GM08714 (cell line): ENCODE measurements around the gene PARP6.
"Not testable (repeated sequence)": the region's sequence is repeated elsewhere in the genome, so short reads cannot be mapped to it uniquely, and the experiment has no call there.

ENCODE experiments used
- H3K4me3 ChIP-seq: fragments of 200-500 bp; sonication (Bioruptor generic); 2 replicates; pipeline ENCODE4 v1.5.1; 2014; ENCODE audit warnings: mild to moderate bottlenecking, low read length, inconsistent platforms
- ZNF274 ChIP-seq: IDR thresholded peaks from 2 replicates; pipeline ENCODE4 v1.6.1; 2012; ENCODE audit warnings: mild to moderate bottlenecking, low read depth, low read length

The PARP6 gene

DNA sequence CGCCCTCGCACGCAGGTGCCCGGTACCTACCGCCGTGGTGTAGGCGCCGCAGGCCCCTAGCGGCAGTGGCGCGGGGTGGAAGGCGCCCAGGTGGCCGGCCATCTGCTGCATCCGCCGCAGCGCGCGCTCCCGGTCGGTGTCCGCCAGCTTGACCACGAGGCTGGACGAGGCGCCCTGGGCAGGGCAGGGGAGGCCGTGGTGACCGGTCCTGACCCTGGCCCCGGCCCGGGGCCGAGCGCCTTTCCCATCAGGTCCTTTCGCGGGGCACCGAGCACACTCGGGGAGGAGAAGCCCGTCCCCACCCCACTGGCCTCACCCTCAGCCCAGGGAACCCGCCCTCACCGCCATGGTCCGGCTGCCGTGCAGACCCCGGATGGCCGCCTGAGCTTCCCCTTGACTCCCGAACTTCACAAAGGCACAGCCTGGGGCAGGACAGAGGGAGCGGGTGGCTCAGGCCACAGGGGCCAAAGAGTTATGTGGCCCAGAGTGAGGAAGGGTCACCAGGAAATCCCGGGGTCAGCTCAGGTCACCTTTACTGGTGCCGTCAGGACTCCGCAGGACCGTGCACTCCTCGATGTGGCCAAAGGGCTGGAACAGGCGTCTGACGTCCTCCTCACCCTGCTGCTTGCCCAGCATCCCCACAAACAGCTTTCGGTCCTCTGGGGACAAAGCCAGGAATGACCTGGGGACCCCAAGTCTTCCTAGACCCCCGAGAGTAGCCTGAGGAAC, 17.4 kb upstream of the PARP6 start:
- H3K4me3 ChIP-seq = no peak overlapping the region
- no peak for TF ChIP-seq ZNF274

DNA sequence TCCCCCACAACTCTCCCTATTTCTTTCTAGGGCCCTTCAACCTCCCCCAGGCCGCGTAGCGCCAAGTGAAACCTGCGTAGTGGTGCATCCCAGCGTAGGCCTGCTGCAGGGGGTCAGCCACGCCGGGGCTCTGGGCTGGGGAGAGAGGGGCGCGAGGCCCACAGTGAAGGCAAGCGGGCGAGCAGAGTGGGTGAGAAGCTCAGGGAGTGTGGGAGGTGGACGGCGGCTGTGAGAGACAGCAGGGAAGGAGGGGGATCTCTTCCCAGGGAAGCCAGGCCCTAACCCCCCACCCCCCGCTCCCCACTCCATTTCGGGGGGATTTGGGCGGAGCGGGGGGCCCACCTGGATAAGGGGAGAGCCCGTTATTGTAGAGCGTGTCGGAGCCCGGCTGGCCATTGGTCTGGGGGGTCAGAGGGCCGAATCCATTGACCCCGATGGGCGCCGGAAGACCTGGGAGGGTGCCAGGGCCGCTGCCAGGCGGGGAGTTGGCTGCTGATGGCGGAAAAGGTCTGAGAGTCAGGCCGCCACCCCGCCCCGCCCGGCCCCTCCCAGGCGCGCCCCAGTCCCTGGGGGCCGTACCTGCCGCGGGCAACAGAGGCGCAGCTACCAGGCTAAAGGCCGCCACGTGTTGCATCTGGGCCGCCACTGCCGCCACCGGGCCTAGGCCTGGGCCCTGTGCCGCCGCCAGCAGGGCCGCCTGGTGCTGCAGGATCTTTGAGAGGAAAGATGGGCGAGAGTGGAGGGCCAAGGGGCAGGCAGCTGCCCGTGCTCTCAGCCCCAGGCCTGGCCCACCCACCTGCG, 16.6 kb upstream of the PARP6 start:
- no peak for TF ChIP-seq ZNF274

DNA sequence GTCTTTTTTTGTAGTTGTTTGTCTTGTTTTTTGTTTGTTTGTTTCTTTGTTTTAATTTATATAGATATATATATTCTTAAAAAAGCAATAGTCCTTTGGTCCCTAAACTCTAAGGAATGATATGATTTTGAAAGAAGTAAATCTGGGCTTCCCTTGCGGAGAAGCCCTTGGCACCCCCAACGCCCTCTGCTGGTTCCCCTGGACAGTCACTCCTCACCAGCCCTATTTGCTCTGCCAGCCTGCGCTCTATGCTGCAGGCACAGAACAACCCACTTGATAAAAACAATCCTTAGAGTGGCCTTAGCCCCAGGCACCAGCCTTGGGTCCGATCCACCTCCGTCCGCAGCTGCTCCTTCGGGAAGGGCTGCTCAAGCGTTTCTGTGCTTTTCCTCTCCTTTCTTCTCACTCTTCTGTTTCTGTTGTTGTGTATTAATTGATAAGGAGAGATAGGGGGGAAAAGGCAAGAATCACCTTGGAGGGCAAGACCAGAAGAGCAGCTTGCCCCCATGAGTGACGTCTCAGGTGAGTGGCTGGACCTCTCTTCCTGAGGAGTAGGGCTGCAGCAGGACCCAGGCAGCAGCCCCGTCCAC, 13.7 kb upstream of the PARP6 start:
- H3K4me3 ChIP-seq = no peak overlapping the region
- TF ChIP-seq ZNF274 = no peak

More for the DNA sequence above, 16.6 kb upstream of the PARP6 start:
- no peak overlapping the region for H3K4me3 ChIP-seq

DNA sequence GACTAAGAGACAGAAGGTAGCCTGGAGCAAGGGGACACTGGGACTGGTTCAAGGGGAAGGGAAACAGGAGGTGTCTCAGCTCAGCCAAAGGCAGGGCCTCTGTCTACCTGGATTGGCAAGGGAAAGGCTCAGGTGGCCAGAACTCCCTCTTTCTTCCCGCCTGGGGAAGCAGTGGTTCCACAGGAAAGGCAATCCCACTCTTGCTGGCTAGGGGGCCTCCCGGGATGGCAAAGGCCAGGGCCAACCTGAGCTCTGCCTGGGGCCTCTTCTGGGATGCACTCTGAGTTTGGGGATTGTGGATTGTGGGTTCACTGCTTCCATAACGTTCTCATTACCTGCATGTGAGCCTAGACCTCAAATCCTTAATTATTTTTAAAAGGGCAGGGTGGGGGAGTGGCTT, 13.0 kb upstream of the PARP6 start:
- H3K4me3 ChIP-seq = no peak overlapping the region
- TF ChIP-seq ZNF274 = no peak

DNA sequence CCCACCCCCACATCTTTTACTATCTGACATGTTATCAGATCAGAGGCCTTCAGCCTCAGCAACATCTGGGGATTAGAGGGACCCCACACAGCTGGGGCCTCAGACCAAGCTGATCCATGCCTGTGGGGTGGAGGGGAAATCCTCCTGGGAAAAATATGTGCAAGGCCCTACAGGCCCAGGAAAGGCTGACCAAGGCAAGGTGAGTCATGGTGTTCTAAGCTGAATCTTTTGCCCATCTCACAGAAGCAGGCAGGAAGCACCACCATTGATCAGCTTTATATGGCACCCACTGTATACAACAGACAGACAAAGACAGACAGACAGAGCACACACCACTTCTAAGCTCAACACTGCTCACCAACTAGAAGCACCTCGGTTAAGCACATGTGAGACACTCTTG, 12.4 kb upstream of the PARP6 start:
- H3K4me3 ChIP-seq = no peak overlapping the region
- TF ChIP-seq ZNF274 = no peak

DNA sequence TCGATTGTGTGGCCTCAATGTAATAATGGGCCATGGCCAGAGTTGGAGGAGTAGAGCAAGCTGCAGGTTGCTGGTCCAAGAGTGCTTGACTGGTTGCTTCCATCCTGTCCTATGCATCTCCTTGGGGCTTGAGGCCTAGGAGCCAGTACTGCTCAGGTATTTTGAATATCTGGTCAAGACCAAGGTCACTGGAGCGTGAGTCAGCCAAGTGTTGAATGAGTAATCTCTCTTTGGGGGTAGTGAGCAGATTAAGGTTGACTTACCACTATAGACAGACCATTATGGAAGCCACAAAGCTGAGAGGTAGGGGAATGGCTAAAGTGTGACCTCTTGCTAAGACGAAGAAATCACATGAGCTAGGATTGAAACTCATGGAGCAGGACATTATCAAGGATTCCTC, 9.4 kb upstream of the PARP6 start:
- no peak for TF ChIP-seq ZNF274
- H3K4me3 ChIP-seq = no peak overlapping the region

DNA sequence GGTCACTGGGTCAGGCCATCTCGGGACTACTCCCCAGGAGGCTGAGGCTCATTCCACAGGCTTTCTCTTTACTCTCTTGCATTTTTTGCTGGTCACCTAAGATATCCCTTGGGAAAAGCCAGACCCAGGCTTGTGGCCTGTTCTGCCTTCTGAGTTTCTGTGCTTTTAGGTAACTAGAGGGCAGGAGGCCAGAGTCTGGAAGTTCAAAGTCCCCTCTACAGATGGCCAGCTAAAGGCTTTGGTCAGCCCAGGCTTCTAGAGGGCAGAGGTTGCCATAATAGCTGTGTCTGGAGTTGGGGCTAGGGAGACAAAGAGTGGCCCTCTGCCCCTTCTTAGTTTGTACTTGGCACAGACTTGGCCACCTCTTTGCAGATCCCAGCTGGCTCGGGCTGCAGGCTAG, 8.4 kb upstream of the PARP6 start:
- no peak overlapping the region for H3K4me3 ChIP-seq
- no peak for TF ChIP-seq ZNF274

DNA sequence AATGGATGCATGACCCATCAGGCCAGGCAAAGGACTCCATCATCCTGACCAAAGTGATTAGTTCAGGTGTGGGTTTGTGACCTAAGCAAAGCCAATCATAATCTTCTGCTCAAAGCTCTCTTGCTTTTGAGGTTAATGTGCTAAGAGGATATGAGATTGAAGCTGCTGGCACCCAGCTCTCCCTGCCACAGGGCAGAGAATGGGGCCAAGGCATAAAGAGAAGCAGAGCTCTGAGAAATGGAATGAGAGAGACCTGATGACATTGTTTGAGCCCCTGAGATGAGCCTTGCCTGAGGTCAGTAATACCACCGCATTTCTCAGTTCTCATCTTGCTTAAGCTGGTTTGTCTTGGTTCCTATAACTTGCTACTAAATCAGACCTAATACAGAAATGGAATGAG, 6.4 kb upstream of the PARP6 start:
- TF ChIP-seq ZNF274 = no peak
- H3K4me3 ChIP-seq = no peak overlapping the region

DNA sequence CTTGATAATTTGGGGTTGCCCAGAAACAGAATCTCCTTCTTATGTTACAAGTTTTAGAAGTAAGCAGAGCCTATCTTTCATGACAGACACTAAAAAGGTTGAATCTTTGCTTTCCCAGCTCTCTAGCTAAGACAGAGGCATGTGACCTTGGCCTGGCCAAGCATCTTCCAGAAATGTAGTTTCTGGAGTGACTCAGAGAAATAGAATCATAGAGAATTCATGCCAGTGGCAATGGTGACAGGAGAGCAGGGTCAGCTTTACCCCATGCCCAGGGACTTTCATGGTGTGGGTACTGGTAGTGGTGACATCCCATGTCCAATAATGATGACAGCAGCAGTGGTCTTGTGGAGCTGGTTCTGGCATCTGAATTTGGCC, 4.0 kb upstream of the PARP6 start:
- no peak overlapping the region for H3K4me3 ChIP-seq
- TF ChIP-seq ZNF274 = no peak

DNA sequence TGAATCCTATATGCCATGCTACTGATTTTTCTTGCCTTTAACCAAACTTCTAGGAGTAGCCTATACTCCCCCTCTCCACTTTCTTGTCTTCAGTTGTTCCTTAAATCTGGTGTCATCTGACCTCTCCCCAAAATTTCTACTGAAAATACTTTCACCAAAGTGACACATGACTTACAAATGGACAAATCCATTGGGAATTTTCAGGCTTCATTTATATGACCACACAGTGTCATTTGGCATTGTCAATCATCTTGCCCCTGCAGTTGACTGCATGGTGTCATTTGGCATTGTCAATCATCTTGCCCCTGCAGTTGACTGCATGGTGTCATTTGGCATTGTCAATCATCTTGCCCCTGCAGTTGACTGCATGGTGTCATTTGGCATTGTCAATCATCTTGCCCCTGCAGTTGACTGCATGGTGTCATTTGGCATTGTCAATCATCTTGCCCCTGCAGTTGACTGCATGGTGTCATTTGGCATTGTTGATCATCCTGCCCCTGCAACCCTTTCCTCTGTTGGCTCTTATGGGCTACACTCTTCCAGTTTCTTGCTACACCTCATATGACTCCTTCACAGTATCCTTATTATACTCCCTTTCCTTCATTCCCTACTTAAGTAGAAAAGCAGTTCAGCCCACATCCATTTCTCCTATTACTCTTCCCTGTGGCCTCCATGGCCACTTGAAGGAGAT, 3.4 kb upstream of the PARP6 start:
- H3K4me3 ChIP-seq = not testable (repeated sequence)

DNA sequence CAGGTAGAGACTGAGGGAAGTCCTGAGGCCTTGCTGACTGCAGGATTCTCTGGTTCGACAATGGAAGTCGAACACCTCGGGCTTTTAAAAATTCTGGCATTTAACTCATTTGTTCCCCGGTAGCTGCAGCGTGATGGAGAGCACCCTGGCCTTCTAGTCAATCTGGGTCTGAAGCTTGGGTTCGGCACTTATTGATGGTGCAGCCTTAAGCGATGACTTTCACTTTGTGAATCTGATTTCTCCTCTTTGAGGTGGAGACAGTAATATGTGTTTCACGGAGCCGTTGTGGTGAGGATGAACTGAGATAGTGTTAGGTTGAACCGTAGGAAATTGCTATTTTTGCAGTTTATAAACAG, 621 bp upstream of the PARP6 start:
- H3K4me3 ChIP-seq = peak overlapping the region; percentile 68
- TF ChIP-seq ZNF274 = no peak

DNA sequence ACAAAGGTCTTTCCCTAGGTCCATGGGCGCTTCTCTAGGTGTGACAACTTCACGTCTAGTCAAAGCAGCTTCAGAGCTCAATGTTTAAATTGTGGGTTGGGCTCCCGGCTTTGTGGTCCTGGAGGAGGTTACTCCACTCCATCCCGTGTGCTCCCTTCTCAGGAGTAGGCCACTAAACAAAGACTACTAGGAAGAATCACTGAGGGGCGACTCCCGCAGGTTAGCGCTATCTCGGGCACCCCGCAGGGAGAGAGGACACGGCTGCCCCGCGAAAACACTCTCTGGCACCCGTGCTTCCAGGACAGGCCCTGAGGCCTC, 500 bp downstream of the PARP6 start:
- no peak for TF ChIP-seq ZNF274
- H3K4me3 ChIP-seq = peak overlapping the region; percentile 95

DNA sequence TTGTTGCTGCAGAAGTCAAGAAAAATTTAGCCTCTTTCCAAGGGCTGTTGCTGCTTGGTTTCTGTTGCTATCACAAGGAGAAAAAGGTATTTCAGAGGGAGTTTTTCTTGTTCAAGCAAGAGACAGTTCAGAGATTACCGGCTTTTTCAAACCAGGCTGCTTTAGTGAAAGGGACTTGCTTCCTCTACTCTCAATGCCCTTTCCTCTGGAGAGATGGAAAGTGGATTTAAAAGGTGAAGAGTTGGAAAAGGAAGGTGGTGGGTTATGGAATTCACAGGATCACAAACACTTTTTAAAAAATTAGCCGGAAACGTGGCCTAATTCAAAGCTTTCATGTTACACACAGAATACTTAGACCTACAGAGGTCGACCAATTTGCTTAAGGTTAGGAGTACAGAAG, 1.1 kb downstream of the PARP6 start:
- no peak for TF ChIP-seq ZNF274
- peak overlapping the region; percentile 95; the same call in 1 of the 2 replicates for H3K4me3 ChIP-seq

DNA sequence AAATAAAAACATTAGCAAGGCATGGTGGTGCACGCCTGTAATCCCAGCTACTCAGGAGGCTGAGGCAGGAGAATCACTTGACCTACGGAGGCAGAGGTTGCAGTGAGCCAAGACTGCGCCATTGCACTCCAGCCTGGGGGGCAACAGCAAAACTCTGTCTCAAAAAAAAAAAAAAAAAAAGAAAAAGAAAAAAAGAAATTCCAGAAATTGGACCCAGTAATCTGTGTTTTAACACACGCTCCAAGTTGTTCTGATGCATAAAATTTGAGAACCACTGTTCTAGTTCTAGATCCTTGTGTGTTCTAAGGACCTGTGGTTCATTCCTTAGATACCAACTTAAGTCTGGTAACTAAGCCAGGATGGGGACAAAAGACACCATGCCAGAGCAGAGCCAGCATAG, 2.6 kb downstream of the PARP6 start:
- TF ChIP-seq ZNF274 = no peak
- H3K4me3 ChIP-seq = no peak overlapping the region

DNA sequence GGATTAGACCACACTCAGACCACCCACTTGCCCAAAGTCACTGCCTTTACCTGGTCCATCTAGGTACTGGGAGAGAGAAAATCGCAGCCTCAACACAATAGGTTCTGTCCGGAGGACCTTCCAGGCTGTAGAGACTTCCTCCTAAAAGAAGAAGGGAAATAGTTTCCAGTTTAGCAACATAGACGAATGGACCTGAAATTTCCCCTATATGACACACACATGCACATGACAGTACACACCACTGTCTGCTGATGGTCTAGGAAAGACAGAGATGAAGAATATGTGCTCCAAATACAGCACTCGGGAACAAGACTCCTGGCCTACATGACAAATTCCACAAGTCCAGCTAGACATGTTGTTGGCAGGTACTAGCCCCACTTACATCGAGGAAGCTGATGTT, 7.3 kb downstream of the PARP6 start:
- no peak overlapping the region for H3K4me3 ChIP-seq
- no peak for TF ChIP-seq ZNF274
